ENCODE measurements around the gene UBASH3A.

GRCh38 chr21:42403611-42404231 is at the start of gene UBASH3A:
- no peak for TF ChIP-seq POLR2AphosphoS5 (IDR thresholded peaks at IDR 0.05)
- no peak for TF ChIP-seq CTCF (IDR thresholded peaks at IDR 0.05)
